Measurements from ENCODE around the gene GRM3.

GRM3 gene

DNA sequence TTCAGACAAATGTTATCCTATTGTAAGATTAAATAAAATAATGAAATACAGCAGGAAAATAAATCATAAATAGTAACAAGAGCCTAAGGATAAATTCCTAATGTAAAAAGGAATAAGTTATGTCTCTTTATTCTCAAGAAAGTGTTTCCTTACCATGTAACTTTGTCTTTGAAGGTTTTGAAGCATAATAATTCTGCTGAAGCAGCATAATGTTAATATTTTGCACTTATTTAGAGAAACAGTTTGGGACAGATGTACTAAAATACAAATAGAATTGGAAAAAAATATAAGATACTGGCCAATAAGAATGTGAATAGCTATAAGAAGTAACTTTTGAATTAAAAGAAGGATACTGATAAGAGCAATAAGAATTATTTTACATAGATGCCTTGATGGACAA is 45.7 kb downstream of the GRM3 start:
- in situ Hi-C loops (cut with MboI; ENCODE audit: low sequenced_read_pairs): no loop called here

- in situ Hi-C loops (cut with MboI; ENCODE audit: low sequenced_read_pairs): no loop called here
Measured at GRCh38 chr7:86692755-86693154, 49.0 kb downstream of the GRM3 start.

- in situ Hi-C loops (cut with MboI; ENCODE audit: low sequenced_read_pairs): no loop called here
Measured at GRCh38 chr7:86706406-86706805, 62.7 kb downstream of the GRM3 start.

DNA sequence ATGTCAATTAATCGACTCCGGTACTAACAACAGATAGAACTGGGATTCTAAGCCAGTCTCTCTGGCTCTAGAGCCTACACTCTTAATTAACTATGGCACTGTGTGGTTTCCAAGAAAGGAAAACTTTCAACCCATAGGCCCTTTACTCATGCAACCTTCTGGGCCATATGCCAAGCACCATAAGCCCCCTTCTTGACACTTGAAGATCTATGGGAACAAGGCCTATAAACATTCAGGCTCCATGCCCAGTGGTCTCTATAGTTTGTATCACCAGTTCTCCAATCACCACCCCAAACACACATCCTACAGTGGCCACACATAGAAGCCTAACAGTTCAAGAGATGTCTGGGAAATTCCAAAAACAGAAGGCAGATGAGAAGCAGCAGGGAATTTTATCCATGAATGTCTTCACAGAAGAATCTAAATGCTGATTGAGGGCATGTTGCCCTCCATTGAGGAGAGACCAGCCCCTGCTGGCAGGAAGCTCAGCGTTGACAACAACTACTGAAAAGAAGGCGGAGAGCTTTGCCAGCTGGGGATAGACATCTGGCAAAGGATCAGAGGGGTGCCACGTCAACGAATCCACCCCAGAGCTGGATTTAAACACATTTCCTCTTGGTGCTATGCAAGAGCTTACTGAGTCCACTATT is 64.4 kb downstream of the GRM3 start:
- in situ Hi-C loops (cut with MboI; ENCODE audit: low sequenced_read_pairs): no loop called here

DNA sequence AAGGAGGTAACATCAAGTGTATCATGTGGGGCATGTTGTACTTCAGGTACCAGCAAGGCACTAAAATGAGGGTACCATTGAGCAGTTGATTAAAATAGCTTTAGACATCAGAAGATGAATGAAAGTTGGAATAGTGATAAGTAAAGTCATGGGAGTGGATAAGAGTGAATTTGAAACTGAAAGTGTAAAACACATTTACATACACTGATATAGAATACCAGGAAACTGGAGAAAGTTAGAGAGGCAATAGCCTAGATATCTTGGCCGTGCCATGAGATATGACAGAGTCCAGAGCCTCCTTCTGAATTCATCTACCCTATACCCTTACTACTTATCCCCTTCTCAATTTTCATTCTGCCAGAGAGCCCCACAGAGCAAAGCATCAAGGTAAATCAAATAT is 76.6 kb downstream of the GRM3 start:
- in situ Hi-C loops (cut with MboI; ENCODE audit: low sequenced_read_pairs): no loop called here

- in situ Hi-C loops (cut with MboI; ENCODE audit: low sequenced_read_pairs): no loop called here
Measured at GRCh38 chr7:86733783-86734182, 90.1 kb downstream of the GRM3 start.

DNA sequence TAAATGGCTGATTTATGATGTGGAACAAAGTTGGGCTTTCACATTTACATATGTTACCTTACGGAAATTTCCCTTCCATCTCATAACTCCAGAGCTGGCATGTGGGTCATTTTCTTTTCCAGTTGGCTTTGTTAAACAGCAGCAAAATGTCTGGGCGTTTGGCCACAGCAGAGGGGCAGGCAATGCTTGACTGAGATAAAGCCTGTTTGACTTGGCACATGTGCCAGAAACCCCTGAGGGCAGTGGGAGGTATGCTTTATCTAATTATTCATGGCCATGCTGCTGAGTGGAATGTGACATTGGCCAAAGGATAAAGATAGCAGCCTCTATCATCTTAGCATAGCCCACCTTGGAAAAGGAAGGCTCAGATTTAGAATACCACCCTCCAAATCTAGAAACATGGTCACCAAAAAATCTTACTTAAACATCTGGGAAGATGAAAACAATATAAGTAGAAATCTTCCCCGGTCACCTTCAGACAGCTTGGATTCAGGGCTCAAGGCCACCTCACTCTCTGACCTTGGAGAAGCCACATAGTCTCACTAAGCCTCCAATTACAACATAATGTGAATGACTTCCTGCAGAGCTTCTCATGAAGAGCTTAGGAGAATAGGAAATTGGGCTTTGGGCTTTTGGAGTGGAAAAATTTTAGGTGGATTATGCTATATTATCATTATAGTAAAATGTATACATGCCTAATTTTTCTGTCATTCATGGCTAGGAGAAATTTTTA is 101.5 kb downstream of the GRM3 start:
- in situ Hi-C loops (cut with MboI; ENCODE audit: low sequenced_read_pairs): no loop called here

DNA sequence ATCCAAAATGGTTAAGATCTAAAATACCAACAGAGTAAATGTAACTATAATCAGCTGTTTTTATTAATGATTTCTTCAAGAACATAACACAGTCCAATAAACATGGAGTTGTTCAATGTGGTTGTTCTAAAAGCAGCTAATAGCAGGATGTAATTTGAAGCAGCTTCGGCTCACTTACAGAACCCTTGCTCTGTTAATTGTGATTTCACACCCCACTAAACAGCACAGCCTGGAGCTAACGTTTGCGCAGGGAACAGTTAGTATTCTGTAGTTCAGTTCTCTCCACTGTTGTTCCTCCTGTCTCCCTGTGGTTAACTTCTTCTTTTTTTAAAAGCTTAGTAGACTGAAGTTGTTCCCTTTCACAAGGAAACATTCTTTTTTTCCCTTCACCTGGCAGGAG is 104.0 kb downstream of the GRM3 start:
- in situ Hi-C loops (cut with MboI; ENCODE audit: low sequenced_read_pairs): no loop called here

DNA sequence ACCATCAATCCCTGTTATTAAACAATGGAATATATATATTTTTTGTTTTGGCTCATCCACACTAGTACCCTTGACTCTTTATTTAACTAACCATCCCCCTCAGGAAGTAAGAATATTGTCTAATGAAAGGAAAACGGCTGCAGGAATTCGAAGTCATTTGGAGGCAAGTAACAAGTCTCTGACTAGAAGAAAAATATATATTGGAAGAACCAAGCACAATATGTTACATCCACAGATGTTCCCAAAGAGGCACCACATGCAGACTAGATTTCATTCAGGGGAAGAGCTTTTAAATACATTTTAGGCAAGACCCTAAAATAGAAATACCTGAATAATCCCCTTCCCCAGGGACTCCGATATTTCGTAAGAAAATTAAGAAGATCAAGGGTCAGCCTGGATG is 104.5 kb downstream of the GRM3 start:
- in situ Hi-C loops (cut with MboI; ENCODE audit: low sequenced_read_pairs): no loop called here

- in situ Hi-C loops (cut with MboI; ENCODE audit: low sequenced_read_pairs): no loop called here
Measured at GRCh38 chr7:86748843-86749719, 105.4 kb downstream of the GRM3 start.

DNA sequence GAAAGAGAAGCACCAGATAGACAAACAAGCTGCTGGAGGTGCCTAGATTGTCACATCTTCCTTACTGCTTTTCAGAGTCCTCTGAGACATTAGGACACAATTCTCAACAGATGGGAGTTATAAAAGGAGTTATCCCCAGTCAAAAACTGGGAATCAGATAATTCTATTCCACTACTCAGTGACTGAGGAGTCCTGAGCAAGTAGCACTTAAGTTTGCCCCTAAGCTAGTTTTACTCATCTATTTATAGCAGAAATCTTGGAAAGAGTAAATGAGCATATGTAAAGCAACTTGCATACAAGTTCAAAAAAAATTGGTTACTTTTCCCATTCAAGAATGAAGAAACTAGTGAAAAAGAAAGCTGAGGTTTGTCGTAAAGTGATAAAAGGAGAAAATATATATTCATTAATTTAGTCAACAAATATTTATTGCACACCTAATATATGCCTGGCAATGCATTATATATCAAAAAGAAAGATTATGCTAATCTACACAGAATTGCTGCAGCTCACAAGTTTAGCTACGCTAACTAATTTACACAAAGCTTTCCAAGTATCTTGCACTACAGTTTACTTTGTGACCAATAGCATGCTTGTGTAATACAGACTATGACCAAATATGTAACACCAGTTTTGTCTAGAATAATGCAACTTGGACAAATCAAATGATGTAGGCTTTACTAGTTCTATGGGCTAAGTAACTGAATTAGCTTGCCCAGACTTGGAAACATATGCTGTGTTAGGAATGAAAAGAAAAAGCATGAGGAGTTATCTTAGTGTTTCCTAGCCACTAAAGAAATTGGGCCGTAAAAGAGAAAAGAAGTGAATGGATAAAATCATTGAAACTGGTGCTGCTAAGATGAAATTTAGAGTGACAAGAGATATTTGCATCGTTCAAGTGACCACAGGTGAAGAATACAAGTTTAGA is 106.3 kb downstream of the GRM3 start:
- in situ Hi-C loops (cut with MboI; ENCODE audit: low sequenced_read_pairs): no loop called here

- in situ Hi-C loops (cut with MboI; ENCODE audit: low sequenced_read_pairs): no loop called here
Measured at GRCh38 chr7:86760236-86760635, 116.5 kb downstream of the GRM3 start.

GRCh38 chr7:86762129-86762528 is 118.4 kb downstream of the GRM3 start:
- in situ Hi-C loops (cut with MboI; ENCODE audit: low sequenced_read_pairs): no loop called here

DNA sequence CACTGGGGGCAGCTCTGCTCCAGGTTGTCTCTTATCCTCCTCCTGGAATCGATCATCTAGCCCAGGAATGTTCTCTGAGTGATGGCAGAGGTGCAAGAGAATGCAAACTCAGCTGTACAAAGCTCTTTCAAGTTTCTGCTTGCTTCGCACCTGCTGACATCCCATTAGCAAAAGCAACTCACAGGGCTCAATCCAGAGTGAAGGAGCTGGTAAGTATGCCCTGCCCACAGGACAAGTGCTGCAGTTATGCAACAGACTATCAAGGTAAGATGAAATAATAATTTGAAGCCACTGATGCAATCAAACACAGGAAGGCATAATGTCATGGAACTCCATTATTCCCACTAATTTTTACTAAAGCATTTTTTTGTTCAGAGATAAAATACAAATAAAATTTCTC is 122.2 kb downstream of the GRM3 start:
- in situ Hi-C loops (cut with MboI; ENCODE audit: low sequenced_read_pairs): no loop called here

DNA sequence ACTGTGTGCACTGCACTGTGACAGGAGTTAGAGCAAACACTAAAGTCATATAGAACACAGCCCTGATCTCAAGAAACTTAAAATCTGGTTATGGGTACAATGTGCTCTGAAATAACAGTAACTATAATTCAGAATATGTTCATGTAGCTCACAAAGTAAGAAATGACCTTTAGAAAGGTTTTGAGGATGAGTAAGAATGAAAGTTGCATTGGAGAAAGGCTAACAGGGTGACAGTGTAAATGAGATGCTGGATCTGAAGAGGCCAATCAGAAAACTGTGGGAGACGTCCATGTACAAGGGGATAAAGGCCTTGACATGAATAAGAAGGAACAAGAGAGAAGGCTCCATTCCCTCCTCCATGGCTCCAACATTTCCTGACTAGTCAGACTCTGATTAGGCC is 124.7 kb downstream of the GRM3 start:
- in situ Hi-C loops (cut with MboI; ENCODE audit: low sequenced_read_pairs): no loop called here

- in situ Hi-C loops (cut with MboI; ENCODE audit: low sequenced_read_pairs): no loop called here
Measured at GRCh38 chr7:86768967-86769760, 125.5 kb downstream of the GRM3 start.

GRCh38 chr7:86773309-86773708 is 129.6 kb downstream of the GRM3 start:
- in situ Hi-C loops (cut with MboI; ENCODE audit: low sequenced_read_pairs): no loop called here

GRCh38 chr7:86775203-86775602 is 131.5 kb downstream of the GRM3 start:
- in situ Hi-C loops (cut with MboI; ENCODE audit: low sequenced_read_pairs): no loop called here

GRCh38 chr7:86776136-86776535 is 132.4 kb downstream of the GRM3 start:
- in situ Hi-C loops (cut with MboI; ENCODE audit: low sequenced_read_pairs): no loop called here

GRCh38 chr7:86778271-86778670 is 134.6 kb downstream of the GRM3 start:
- in situ Hi-C loops (cut with MboI; ENCODE audit: low sequenced_read_pairs): no loop called here
